ENCODE measurements around the gene KYNU.
A peak's percentile ranks its signal among the peaks of the same experiment; 100 is the strongest.

The KYNU gene

DNA sequence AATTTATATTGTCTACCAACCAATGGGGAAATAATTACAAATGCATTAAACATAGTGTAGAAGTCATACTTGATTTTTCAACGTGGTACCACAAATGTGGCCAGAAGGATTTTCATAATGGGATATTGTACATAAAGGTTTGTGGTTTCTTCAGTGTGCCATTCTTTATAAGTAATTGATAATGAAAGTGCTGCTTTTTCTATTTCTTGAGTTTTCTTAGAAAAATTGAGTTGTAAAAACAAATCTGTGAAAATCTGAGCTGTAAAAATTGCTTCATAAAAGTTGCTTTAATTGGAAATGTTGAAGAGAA, 103.6 kb downstream of the KYNU start:
- DNase-seq (ENCODE audit: extremely low read depth, low read depth): no peak
- no peak for TF ChIP-seq CTCF (IDR thresholded peaks at IDR 0.05; ENCODE audit: low read depth, low read length)

- no peak for DNase-seq (ENCODE audit: extremely low read depth, low read depth)
- no peak for TF ChIP-seq CTCF (IDR thresholded peaks at IDR 0.05; ENCODE audit: low read depth, low read length)
Measured at GRCh38 chr2:142981756-142982155, 104.3 kb downstream of the KYNU start.

- TF ChIP-seq CTCF (IDR thresholded peaks at IDR 0.05; ENCODE audit: low read depth, low read length): no peak
- no peak for DNase-seq (ENCODE audit: extremely low read depth, low read depth)
Measured at GRCh38 chr2:142983174-142983573, 105.7 kb downstream of the KYNU start.

GRCh38 chr2:142984657-142985056, 107.2 kb downstream of the KYNU start:
- no peak for DNase-seq (ENCODE audit: extremely low read depth, low read depth)
- TF ChIP-seq CTCF (IDR thresholded peaks at IDR 0.05; ENCODE audit: low read depth, low read length): no peak

DNA sequence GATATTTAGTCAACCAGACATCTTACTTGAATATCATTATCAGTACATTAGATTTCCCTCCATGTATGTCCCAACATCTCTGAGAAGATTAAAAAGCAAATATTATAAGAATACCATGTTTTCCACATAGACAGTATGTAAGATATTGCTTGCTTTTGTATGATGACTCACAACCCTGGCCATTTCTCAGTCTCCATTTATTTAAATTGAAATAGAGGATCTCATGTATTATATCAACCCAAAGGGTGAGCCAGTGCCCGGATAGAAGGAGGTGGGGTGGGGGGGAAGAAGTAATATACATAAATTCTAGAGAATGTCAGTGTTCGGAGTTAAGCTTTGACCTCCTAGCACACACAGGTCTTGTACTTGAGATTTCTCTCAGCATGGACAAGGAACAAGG, 109.6 kb downstream of the KYNU start:
- TF ChIP-seq CTCF (IDR thresholded peaks at IDR 0.05; ENCODE audit: low read depth, low read length): no peak
- DNase-seq (ENCODE audit: extremely low read depth, low read depth): no peak

GRCh38 chr2:142989273-142990204, 112.1 kb downstream of the KYNU start:
- DNase-seq (ENCODE audit: extremely low read depth, low read depth): peak; percentile 27
- TF ChIP-seq CTCF (IDR thresholded peaks at IDR 0.05; ENCODE audit: low read depth, low read length): peak; percentile 47

GRCh38 chr2:142991295-142991694, 113.8 kb downstream of the KYNU start:
- TF ChIP-seq CTCF (IDR thresholded peaks at IDR 0.05; ENCODE audit: low read depth, low read length): no peak
- no peak for DNase-seq (ENCODE audit: extremely low read depth, low read depth)

All from AG09319 (cell line).